C4-2B (cell line): ENCODE results near the gene TAF15.

ENCODE experiments used
- ZFX ChIP-seq: fragments of 450-650 bp; IDR thresholded peaks from 2 replicates; pipeline ENCODE4 v1.6.1; 2017
- TF ChIP-seq, protein P1 (sequence below): fragments of 450-650 bp; conservative IDR thresholded peaks from 2 replicates; pipeline ENCODE4 v1.5.1; 2017; ENCODE audit warnings: mild to moderate bottlenecking

DNA sequence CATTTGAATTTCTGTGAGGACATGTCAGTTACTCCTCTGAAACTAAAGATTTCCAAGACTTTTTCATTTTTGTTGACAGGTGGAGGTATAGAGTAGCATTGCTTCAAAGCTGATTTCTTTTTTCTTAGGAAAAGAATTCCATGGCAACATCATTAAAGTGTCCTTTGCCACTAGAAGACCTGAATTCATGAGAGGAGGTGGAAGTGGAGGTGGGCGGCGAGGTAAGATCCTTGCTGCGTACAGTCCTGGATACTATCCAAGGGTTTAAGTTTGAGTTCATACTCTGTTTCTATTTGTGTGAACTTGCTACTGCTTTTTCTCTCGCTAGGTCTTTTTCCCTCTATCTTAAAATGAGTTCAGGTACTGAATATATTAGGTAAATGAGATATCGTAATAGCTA, 33.0 kb downstream of the TAF15 start:
- TF ChIP-seq, protein P1, sequence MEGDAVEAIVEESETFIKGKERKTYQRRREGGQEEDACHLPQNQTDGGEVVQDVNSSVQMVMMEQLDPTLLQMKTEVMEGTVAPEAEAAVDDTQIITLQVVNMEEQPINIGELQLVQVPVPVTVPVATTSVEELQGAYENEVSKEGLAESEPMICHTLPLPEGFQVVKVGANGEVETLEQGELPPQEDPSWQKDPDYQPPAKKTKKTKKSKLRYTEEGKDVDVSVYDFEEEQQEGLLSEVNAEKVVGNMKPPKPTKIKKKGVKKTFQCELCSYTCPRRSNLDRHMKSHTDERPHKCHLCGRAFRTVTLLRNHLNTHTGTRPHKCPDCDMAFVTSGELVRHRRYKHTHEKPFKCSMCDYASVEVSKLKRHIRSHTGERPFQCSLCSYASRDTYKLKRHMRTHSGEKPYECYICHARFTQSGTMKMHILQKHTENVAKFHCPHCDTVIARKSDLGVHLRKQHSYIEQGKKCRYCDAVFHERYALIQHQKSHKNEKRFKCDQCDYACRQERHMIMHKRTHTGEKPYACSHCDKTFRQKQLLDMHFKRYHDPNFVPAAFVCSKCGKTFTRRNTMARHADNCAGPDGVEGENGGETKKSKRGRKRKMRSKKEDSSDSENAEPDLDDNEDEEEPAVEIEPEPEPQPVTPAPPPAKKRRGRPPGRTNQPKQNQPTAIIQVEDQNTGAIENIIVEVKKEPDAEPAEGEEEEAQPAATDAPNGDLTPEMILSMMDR, result no peak
- TF ChIP-seq ZFX, result no peak
